PFSK-1 (cell line): Measurements from ENCODE around the gene ADGRL4.

Experiments used
- FOXP2 ChIP-seq: optimal IDR thresholded peaks from 2 replicates; pipeline ENCODE3; 2011; ENCODE audit warnings: borderline replicate concordance, control low read depth, inconsistent platforms; ENCODE audit not compliant: insufficient read depth; ENCODE audit errors: extremely low read length, extremely low read depth
- POLR2AphosphoS5 ChIP-seq: IDR thresholded peaks from 2 replicates; pipeline ENCODE4 v1.6.1; 2012; ENCODE audit warnings: low read depth, mild to moderate bottlenecking, control low read depth, low read length, moderate library complexity
- REST ChIP-seq, 2 experiments: IDR thresholded peaks; 2 replicates each; pipeline versions ENCODE4 v1.6.1 to v1.8.0; 2011 to 2012; ENCODE audit warnings: low read depth in 2 of 2, low read length in 2 of 2, control low read depth in 1 of 2, inconsistent platforms in 1 of 2, mild to moderate bottlenecking in 1 of 2, moderate library complexity in 1 of 2; ENCODE audit not compliant: insufficient read depth in 1 of 2
- SIN3A ChIP-seq: IDR thresholded peaks from 2 replicates; pipeline ENCODE4 v1.6.1; 2012; ENCODE audit warnings: mild to moderate bottlenecking, low read length, moderate library complexity, borderline replicate concordance; ENCODE audit not compliant: insufficient read depth
- TAF1 ChIP-seq: IDR thresholded peaks from 2 replicates; pipeline ENCODE4 v1.6.1; 2012; ENCODE audit warnings: low read length, control low read depth, borderline replicate concordance; ENCODE audit not compliant: insufficient read depth

The ADGRL4 gene

GRCh38 chr1:78840453-78841271, 165.9 kb downstream of the ADGRL4 start:
- no peak; the same call in 1 of the 2 replicates for TF ChIP-seq TAF1
- no peak for TF ChIP-seq FOXP2
- no peak for TF ChIP-seq SIN3A
- TF ChIP-seq POLR2AphosphoS5, result no peak
- no peak for TF ChIP-seq REST (IDR thresholded peaks at IDR 0.05; ENCODE audit: insufficient read depth in 1 of 2, low read depth in 2 of 2, low read length in 2 of 2)
